Measurements from ENCODE around the gene FNDC3B. TPM values are rescaled to one million over a fixed set of nuclear protein-coding genes. Genes with fewer than 3 reads are reported as not detected.

FNDC3B gene
- total and polyA plus RNA-seq, 2 donors from 2014 or later = 11.8 to 185 TPM

DNA sequence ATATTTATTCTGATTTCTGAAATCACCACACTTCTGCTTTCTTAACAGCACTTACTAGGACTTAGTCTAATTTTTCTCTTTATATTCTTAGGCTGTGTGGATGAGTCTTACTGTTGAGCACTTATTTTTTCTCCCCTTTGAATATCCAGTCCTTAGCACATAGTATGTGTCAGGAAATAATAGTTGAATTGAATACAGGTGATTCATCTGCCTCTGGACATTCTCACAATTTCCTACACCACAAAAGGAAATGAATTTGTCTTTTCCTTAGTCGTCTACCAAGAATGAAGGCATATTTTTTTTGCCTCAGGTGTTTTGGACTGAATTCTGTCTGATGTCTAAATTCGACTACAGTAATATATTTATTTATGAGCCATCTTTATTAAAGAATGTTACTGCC, 204.6 kb downstream of the FNDC3B start:
- DNase-seq = no peak
- Histone ChIP-seq H3K4me1 (ENCODE audit: control insufficient read depth in 2 of 3, insufficient read depth in 2 of 3, low read depth in 1 of 3, low read length in 3 of 3) (peaks cover 0 to 7% (median 0%) of the 10 kb centered on the region in 3 donors), H3K4me3 (ENCODE audit: low read length in 3 of 3) (no peak overlapping the region), H3K36me3 (ENCODE audit: control insufficient read depth in 2 of 3, insufficient read depth in 3 of 3, low read length in 3 of 3) (peaks cover 0 to 2% (median 0%) of the 10 kb centered on the region in 3 donors), H3K9ac (ENCODE audit: low read length in 3 of 3) (no peak overlapping the region), H3K27ac (ENCODE audit: low read depth in 2 of 2, low read length in 2 of 2) (no peak overlapping the region), H3K9me3 (ENCODE audit: control insufficient read depth in 2 of 3, insufficient read depth in 1 of 3, low read length in 3 of 3) (peaks cover 0 to 5% (median 0%) of the 10 kb centered on the region in 3 donors), H3K27me3 (ENCODE audit: control insufficient read depth, insufficient read depth, low read length) (no peaks in the 10 kb centered on the region)
- intact Hi-C loops (cut with DNase I) = no loop called here
- no peak for FAIRE-seq
- no peak for TF ChIP-seq CTCF (IDR thresholded peaks at IDR 0.05; ENCODE audit: borderline replicate concordance, extremely low read depth, insufficient read depth)

DNA sequence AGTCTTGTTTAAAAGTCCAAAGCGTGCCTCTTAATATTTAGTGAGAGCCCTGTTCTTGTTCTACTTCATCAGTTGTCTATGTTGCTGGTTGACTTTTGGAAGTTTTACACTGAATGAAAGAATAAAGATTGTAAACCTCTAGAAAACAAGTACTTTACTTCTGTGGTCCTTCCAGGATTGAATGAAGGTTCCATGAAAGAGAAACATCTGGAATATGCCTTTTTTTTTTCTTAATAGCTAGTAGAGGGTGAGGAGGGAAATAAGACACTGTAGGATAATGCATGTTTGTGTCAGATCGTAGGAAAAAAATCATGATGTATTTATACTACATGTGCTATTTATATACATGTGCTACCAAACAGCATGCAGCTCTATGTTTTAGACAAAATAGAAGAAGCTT, 205.9 kb downstream of the FNDC3B start:
- peaks cover 0 to 7% (median 0%) of the 10 kb centered on the region in 3 donors for H3K4me1 ChIP-seq (ENCODE audit: control insufficient read depth in 2 of 3, insufficient read depth in 2 of 3, low read depth in 1 of 3, low read length in 3 of 3)
- FAIRE-seq (no peak), DNase-seq (no peak)
- H3K27me3 ChIP-seq (ENCODE audit: control insufficient read depth, insufficient read depth, low read length) = no peaks in the 10 kb centered on the region
- no peak overlapping the region for H3K9ac ChIP-seq (ENCODE audit: low read length in 3 of 3)
- peaks cover 0 to 5% (median 0%) of the 10 kb centered on the region in 3 donors for H3K9me3 ChIP-seq (ENCODE audit: control insufficient read depth in 2 of 3, insufficient read depth in 1 of 3, low read length in 3 of 3)
- TF ChIP-seq CTCF (IDR thresholded peaks at IDR 0.05; ENCODE audit: borderline replicate concordance, extremely low read depth, insufficient read depth) = no peak
- H3K36me3 ChIP-seq (ENCODE audit: control insufficient read depth in 2 of 3, insufficient read depth in 3 of 3, low read length in 3 of 3) = peaks cover 0 to 2% (median 0%) of the 10 kb centered on the region in 3 donors
- no peak overlapping the region for H3K4me3 ChIP-seq (ENCODE audit: low read length in 3 of 3)
- H3K27ac ChIP-seq (ENCODE audit: low read depth in 2 of 2, low read length in 2 of 2) = no peak overlapping the region
- intact Hi-C loops (cut with DNase I) = no loop called here

DNA sequence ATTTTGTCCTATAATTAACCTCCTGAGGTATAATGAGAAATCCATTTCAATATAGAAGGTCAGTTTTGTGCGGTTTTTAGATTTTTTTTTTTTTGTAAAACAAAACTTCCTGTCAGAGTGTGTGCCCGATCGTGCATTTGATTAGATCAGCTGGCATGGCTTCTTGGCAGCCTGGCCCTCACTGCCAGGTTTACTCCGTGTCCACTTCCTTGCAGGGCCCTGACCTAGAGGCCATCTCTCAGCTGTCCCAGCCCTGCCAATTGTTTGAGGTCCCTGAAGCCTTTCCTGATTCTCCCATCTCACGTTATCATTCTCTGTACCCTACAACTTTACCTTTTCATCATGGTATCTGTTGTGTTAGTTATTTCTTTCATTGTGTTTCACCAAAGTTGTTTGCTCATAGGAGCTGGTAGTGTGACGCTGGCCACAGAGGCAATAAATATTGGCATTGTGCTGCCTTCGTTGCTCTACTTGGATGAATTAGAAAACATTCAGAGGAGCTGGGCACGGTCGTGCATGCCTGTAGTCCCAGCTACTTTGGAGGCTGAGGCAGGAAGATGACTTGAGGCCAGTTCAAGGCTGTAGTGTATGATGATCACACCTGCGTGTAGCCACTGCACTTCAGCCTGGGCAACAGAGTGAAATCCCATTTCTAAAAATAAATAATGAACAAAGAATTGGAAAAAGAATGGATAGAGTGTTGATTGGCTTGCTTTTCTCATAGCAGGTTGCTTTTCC, 206.9 kb downstream of the FNDC3B start:
- Histone ChIP-seq H3K4me3 (ENCODE audit: low read length in 3 of 3) (no peak overlapping the region), H3K36me3 (ENCODE audit: control insufficient read depth in 2 of 3, insufficient read depth in 3 of 3, low read length in 3 of 3) (peaks cover under 1 to 2% (median 2%) of the 10 kb centered on the region in 3 donors), H3K9ac (ENCODE audit: low read length in 3 of 3) (no peak overlapping the region), H3K27me3 (ENCODE audit: control insufficient read depth, insufficient read depth, low read length) (no peaks in the 10 kb centered on the region), H3K9me3 (ENCODE audit: control insufficient read depth in 2 of 3, insufficient read depth in 1 of 3, low read length in 3 of 3) (peaks cover 0 to 5% (median 0%) of the 10 kb centered on the region in 3 donors), H3K4me1 (ENCODE audit: control insufficient read depth in 2 of 3, insufficient read depth in 2 of 3, low read depth in 1 of 3, low read length in 3 of 3) (peaks cover 0 to 7% (median 0%) of the 10 kb centered on the region in 3 donors), H3K27ac (ENCODE audit: low read depth in 2 of 2, low read length in 2 of 2) (peak overlapping the region; percentile 38 to 52)
- intact Hi-C loops (cut with DNase I) = no loop called here
- peak in 1 of 5 donors; percentile 80 for DNase-seq
- FAIRE-seq = no peak
- no peak for TF ChIP-seq CTCF (IDR thresholded peaks at IDR 0.05; ENCODE audit: borderline replicate concordance, extremely low read depth, insufficient read depth)
